Neural progenitor cell (in vitro differentiated cells): ENCODE data around the gene INO80C. TPM values are rescaled to one million over a fixed set of nuclear protein-coding genes. Genes with fewer than 3 reads are reported as not detected.

Experiments
- DNase-seq: peaks from one replicate; pipeline ENCODE4 v3.0.0-alpha.2; 2016; ENCODE audit warnings: low spot score
- H2AFZ ChIP-seq: fragments of 200-600 bp; sonication (generic); replicated peaks from 2 replicates; pipeline ENCODE4 v1.6.1; 2016; ENCODE audit warnings: antibody characterized with exemption
- H3F3A ChIP-seq: fragments of 200-600 bp; sonication (generic); 2 replicates; pipeline ENCODE4 v1.6.1; 2016; ENCODE audit warnings: antibody characterized with exemption, low read depth
- H3K27ac ChIP-seq: fragments of 200-600 bp; sonication (generic); 2 replicates; pipeline ENCODE4 v1.5.1; 2016; ENCODE audit warnings: mild to moderate bottlenecking
- H3K27me3 ChIP-seq: fragments of 200-600 bp; sonication (generic); 2 replicates; pipeline ENCODE4 v1.6.1; 2016; ENCODE audit warnings: mild to moderate bottlenecking, moderate library complexity
- H3K36me3 ChIP-seq: fragments of 200-600 bp; sonication (generic); 2 replicates; pipeline ENCODE4 v1.5.1; 2016
- H3K4me1 ChIP-seq: fragments of 200-600 bp; sonication (generic); 2 replicates; pipeline ENCODE4 v1.6.1; 2016; ENCODE audit warnings: mixed run types
- H3K4me2 ChIP-seq: fragments of 200-600 bp; sonication (generic); 2 replicates; pipeline ENCODE4 v1.6.1; 2016
- H3K4me3 ChIP-seq: fragments of 200-600 bp; sonication (generic); 2 replicates; pipeline ENCODE4 v1.5.1; 2016
- H3K79me2 ChIP-seq: fragments of 200-600 bp; sonication (generic); 2 replicates; pipeline ENCODE4 v1.6.1; 2016; ENCODE audit warnings: low read depth
- H3K9ac ChIP-seq: fragments of 200-600 bp; sonication (generic); 2 replicates; pipeline ENCODE4 v1.6.1; 2016
- H3K9me3 ChIP-seq: fragments of 200-600 bp; sonication (generic); 2 replicates; pipeline ENCODE4 v1.5.1; 2016; ENCODE audit warnings: low read depth
- H4K20me1 ChIP-seq: fragments of 200-600 bp; sonication (generic); 2 replicates; pipeline ENCODE4 v1.6.1; 2016; ENCODE audit warnings: low read depth
- H3K27ac Mint-ChIP-seq: 3 replicates; pipeline ENCODE4 v1.8.0; 2021; ENCODE audit warnings: mixed read lengths
- H3K27me3 Mint-ChIP-seq: 2 replicates; pipeline ENCODE4 v1.8.0; 2022; ENCODE audit warnings: low read depth, mild to moderate bottlenecking, inconsistent platforms, moderate library complexity, mixed read lengths; ENCODE audit not compliant: insufficient read depth
- H3K36me3 Mint-ChIP-seq: 3 replicates; pipeline ENCODE4 v1.8.0; 2021; ENCODE audit warnings: mixed read lengths
- H3K4me1 Mint-ChIP-seq: 3 replicates; pipeline ENCODE4 v1.8.0; 2021; ENCODE audit warnings: mixed read lengths
- H3K4me3 Mint-ChIP-seq: 3 replicates; pipeline ENCODE4 v1.8.0; 2021; ENCODE audit warnings: mild to moderate bottlenecking, moderate library complexity, mixed read lengths
- H3K9me3 Mint-ChIP-seq: 3 replicates; pipeline ENCODE4 v1.8.0; 2020; ENCODE audit warnings: mixed read lengths
- EZH2 ChIP-seq: fragments of 200-600 bp; sonication (generic); IDR thresholded peaks from 2 replicates; pipeline ENCODE4 v1.6.1; 2017; ENCODE audit warnings: antibody characterized with exemption, mild to moderate bottlenecking, moderate library complexity
- EZH2phosphoT487 ChIP-seq: fragments of 200-600 bp; sonication (generic); IDR thresholded peaks from 2 replicates; pipeline ENCODE4 v1.6.1; 2017; ENCODE audit warnings: antibody characterized with exemption
- total RNA-seq: library from RNA; depleted of rRNA; stranded (reverse); fragments of >200 nt; gene quantifications from 2 replicates; pipeline ENCODE4 v1.2.3, GENCODE V29; 2015; ENCODE audit warnings: low replicate concordance
- TF ChIP-seq, protein P1 (sequence below): fragments of 200-600 bp; sonication (generic); IDR thresholded peaks from 2 replicates; pipeline ENCODE4 v1.5.1; 2017; ENCODE audit warnings: antibody characterized with exemption, mild to moderate bottlenecking

The INO80C gene
- total RNA-seq, 1 donor from 2014 or later = 13.2 TPM

DNA sequence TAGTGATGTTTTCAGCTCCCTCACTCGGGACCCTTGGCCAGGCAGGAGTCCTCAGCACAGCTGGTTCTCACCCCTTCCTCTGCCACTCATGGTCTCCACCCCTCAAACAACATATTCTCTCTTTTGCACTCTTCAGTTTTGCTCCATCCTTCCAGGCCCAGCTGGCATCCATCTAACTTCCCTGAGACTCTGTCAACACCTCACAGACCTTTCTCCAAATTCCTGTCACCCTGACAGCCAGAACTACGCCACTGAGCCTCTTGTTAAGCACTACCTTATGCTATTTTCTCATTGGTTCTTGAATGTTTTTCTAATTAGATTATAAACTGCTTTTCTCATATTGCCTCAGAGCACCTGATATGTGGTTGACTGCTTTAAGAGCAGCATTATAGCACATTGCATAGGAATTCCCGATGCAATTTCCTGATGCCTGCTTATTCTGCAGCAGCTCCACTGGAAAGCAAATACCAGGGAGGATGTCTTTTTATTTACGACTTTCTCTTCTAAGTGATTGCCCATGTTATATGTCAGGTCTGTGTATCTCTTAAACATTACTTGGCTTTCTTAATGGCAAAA, 12.4 kb upstream of the INO80C start:
- Histone ChIP-seq H4K20me1 (no peaks in the 10 kb centered on the region), H3K27me3 (no peaks in the 10 kb centered on the region), H3K4me2 (no peak overlapping the region), H3K27ac (no peak overlapping the region), H3K4me1 (peaks cover 30% of the 10 kb centered on the region), H3K4me3 (no peak overlapping the region), H3K36me3 (no peaks in the 10 kb centered on the region), H2AFZ (no peak overlapping the region), H3K9me3 (no peaks in the 10 kb centered on the region), H3K9ac (no peak overlapping the region), H3K79me2 (no peaks in the 10 kb centered on the region), H3F3A (peaks cover 13% of the 10 kb centered on the region)
- Mint-ChIP-seq H3K4me3 (peak overlapping the region; percentile 5), H3K27me3 (peaks cover 14% of the 10 kb centered on the region), H3K4me1 (peaks cover 31% of the 10 kb centered on the region), H3K36me3 (no peaks in the 10 kb centered on the region), H3K27ac (no peak overlapping the region), H3K9me3 (no peaks in the 10 kb centered on the region)
- no peak for DNase-seq
- no peak for TF ChIP-seq EZH2
- TF ChIP-seq, protein P1, sequence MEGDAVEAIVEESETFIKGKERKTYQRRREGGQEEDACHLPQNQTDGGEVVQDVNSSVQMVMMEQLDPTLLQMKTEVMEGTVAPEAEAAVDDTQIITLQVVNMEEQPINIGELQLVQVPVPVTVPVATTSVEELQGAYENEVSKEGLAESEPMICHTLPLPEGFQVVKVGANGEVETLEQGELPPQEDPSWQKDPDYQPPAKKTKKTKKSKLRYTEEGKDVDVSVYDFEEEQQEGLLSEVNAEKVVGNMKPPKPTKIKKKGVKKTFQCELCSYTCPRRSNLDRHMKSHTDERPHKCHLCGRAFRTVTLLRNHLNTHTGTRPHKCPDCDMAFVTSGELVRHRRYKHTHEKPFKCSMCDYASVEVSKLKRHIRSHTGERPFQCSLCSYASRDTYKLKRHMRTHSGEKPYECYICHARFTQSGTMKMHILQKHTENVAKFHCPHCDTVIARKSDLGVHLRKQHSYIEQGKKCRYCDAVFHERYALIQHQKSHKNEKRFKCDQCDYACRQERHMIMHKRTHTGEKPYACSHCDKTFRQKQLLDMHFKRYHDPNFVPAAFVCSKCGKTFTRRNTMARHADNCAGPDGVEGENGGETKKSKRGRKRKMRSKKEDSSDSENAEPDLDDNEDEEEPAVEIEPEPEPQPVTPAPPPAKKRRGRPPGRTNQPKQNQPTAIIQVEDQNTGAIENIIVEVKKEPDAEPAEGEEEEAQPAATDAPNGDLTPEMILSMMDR = no peak
- TF ChIP-seq EZH2phosphoT487 = no peak

GRCh38 chr18:35508746-35509338, 11.1 kb upstream of the INO80C start:
- no peak overlapping the region for H3K9ac ChIP-seq
- peak; percentile 79 for DNase-seq

GRCh38 chr18:35508030-35508429, 10.3 kb upstream of the INO80C start:
- Histone ChIP-seq H3K4me3 (no peak overlapping the region), H3K9ac (no peak overlapping the region), H2AFZ (peak overlapping the region; percentile 46), H4K20me1 (no peaks in the 10 kb centered on the region), H3F3A (peaks cover 13% of the 10 kb centered on the region), H3K27me3 (no peaks in the 10 kb centered on the region), H3K36me3 (no peaks in the 10 kb centered on the region), H3K79me2 (no peaks in the 10 kb centered on the region), H3K4me2 (no peak overlapping the region), H3K9me3 (no peaks in the 10 kb centered on the region), H3K4me1 (peaks cover 30% of the 10 kb centered on the region), H3K27ac (no peak overlapping the region)
- Mint-ChIP-seq H3K27me3 (peaks cover 12% of the 10 kb centered on the region), H3K36me3 (no peaks in the 10 kb centered on the region), H3K4me1 (peaks cover 15% of the 10 kb centered on the region), H3K27ac (no peak overlapping the region), H3K9me3 (no peaks in the 10 kb centered on the region), H3K4me3 (no peak overlapping the region)
- TF ChIP-seq, protein P1 = no peak
- TF ChIP-seq EZH2 (no peak), EZH2phosphoT487 (no peak)
- no peak for DNase-seq

More at GRCh38 chr18:35508746-35509338, 11.1 kb upstream of the INO80C start:
- H3K4me1 ChIP-seq = peaks cover 30% of the 10 kb centered on the region
- H2AFZ ChIP-seq = peak overlapping the region; percentile 46
- H3K27ac Mint-ChIP-seq = no peak overlapping the region
- peaks cover 20% of the 10 kb centered on the region for H3K4me1 Mint-ChIP-seq
- H3K27me3 ChIP-seq = no peaks in the 10 kb centered on the region
- H3K4me3 Mint-ChIP-seq = no peak overlapping the region
- H3K79me2 ChIP-seq = no peaks in the 10 kb centered on the region
- no peaks in the 10 kb centered on the region for H3K36me3 Mint-ChIP-seq
- no peaks in the 10 kb centered on the region for H4K20me1 ChIP-seq
- H3K9me3 Mint-ChIP-seq = no peaks in the 10 kb centered on the region
- peaks cover 13% of the 10 kb centered on the region for H3F3A ChIP-seq
- no peak overlapping the region for H3K4me3 ChIP-seq
- TF ChIP-seq, protein P1 = no peak
- TF ChIP-seq EZH2 (no peak), EZH2phosphoT487 (no peak)
- peaks cover 12% of the 10 kb centered on the region for H3K27me3 Mint-ChIP-seq
- no peak overlapping the region for H3K27ac ChIP-seq
- H3K4me2 ChIP-seq = peak overlapping the region; percentile 55
- H3K36me3 ChIP-seq = no peaks in the 10 kb centered on the region
- H3K9me3 ChIP-seq = no peaks in the 10 kb centered on the region
